Activated effector memory CD4-positive, alpha-beta T cell treated with anti-CD3 and anti-CD28 coated beads, Interleukin-2, amount 50 U/mL, for 16 hours (primary cell): ENCODE measurements around the gene RHBDD3.
"Not testable (repeated sequence)": the region's sequence is repeated elsewhere in the genome, so short reads cannot be mapped to it uniquely, and the experiment has no call there.

Experiments used
- DNase-seq: peaks from one replicate; pipeline ENCODE4 v3.0.0-alpha.2; 2020

RHBDD3 gene

DNA sequence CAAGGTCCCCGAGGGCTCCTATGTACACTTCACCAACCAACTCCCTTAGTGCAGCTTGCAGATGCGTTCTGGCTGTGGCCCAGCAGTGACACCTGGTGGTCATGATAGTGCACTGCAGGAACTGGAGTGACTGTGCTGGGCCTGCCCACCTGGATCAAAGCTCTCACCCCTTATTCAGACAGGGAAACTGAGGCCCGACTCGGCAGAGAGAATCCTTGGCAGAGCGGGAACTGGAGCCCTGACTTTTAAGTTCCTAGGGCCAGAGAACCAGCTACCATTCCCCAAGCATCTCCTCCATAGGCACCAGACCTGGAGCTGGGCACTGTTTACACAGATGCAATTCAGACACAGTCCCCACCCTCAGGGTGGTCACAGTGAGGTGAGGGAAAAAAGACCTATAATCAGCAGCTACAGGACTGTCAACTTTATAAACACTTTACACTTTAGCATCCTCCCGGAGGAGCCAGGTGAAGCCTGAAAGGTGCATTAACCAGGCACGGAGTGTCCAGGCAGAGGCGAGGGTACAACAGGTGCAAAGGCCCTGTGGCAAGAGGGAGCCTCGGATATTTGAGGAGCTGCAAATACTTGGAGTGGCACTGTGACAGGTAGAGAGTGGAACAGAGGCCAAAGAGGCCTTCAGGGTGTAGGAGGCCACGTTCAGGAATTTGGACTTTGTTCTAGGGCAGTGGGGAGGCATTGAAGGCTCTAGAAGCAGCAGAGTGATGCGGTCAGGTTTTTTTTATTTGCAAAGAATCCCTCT, 22.0 kb downstream of the RHBDD3 start:
- DNase-seq = peak; percentile 88

DNA sequence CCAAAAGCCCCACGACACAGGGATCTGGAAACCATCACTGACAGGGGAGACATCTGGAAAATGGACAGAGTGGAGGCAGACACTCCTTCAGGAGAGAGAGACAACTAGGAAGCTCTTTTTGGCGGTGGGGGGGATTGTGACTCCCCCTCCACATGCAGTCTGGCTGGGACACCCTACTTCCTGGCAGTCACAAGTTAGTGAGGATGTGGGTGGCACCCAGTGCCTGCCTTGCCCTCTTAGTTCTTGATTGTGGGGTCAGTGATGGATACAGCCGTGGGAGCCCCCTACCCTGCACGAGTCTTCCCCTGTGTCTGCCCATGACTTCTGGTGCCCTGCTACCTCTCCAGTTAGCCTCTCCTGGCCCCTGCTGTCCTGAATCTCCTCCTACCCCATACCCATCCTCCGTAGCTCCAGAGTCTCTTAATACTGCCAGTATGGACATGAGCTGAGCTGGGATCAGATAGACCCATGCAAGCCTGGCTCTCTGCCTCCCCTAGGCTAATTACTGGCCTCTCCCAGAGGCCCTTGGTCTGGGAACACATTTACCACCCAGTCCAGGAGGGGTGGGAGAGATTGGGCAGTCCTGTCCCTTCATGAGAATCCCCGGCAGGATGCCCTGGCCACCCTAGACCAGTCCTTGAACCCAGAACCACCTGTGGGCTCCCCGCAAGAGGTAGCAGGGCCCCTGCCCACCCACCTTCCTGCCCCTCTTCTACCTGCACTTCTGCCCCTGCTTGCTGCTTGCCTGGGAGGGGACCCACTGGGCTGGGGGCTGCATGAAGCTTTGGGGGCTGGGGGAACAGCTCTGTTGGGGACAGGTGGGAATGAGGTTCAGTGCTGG, 22.8 kb downstream of the RHBDD3 start:
- DNase-seq = no peak

DNA sequence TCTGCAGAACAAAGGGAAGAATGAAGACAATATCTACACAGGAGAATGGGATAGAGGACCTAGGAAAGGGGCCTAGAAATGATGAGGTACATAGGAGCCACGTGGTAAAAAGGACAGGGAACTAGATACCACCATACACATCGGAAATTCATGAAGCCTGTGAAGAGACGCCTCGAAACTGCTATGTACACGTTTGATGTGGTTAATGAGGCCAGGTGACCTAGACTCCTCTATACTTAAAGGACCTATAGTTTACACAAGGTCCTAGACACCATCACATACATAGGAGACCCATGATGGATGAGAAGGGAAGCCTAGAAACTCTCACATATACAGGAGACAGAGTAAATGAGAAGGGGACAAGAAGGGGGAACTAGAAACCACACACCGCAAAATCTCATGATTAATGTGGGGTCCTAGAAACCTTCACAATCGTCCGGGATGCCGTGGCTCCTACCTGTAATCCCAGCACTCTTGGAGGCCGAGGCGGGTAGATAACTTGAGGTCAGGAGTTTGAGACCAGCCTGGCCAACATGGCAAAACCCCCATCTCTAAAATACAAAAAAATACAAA, 23.8 kb downstream of the RHBDD3 start:
- no peak for DNase-seq

DNA sequence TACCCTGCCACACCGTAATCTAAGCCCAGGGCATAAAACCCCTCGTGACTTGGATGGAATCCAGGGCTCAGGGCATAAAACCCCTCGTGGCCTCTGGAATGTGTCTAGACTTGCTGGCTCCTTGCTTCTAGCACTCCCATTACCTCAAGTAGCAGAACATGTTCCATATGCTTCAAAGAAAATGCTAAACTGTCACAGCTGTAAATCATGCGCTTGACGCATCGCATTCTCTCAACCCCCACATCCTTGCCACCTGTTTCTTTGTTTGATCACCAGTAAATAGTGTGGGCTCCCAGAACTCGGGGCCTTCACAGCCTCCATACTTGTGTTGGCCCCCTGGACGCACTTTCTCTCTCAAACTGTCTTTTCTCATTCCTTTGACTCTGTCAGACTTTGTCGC, 27.3 kb downstream of the RHBDD3 start:
- not testable (repeated sequence) for DNase-seq

DNA sequence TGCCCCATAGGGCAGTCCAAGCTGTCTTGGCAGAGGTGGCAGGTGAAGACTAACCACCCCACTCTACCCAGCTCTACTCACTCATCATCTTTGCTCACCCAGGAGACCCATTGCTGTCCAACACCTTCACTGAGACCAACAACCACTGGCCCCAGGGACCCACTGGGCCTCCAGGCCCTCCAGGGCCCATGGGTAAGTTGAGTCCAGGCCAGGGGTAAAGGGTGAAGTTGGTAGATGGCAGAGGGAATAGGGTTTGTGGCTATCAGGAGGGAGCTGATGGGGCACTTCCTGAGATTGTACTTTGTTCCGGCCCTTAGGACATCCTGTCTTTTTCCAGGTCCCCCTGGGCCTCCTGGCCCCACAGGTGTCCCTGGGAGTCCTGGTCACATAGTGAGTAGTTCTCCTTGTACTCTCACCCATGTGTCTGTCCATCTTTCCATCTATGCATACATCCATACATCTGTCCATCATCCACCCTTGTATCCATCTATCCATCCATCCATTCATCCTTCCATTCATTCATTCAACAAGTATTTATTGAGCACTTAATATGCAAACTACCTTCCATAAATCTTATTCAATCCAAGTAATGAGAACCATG, 34.4 kb downstream of the RHBDD3 start:
- DNase-seq = no peak

DNA sequence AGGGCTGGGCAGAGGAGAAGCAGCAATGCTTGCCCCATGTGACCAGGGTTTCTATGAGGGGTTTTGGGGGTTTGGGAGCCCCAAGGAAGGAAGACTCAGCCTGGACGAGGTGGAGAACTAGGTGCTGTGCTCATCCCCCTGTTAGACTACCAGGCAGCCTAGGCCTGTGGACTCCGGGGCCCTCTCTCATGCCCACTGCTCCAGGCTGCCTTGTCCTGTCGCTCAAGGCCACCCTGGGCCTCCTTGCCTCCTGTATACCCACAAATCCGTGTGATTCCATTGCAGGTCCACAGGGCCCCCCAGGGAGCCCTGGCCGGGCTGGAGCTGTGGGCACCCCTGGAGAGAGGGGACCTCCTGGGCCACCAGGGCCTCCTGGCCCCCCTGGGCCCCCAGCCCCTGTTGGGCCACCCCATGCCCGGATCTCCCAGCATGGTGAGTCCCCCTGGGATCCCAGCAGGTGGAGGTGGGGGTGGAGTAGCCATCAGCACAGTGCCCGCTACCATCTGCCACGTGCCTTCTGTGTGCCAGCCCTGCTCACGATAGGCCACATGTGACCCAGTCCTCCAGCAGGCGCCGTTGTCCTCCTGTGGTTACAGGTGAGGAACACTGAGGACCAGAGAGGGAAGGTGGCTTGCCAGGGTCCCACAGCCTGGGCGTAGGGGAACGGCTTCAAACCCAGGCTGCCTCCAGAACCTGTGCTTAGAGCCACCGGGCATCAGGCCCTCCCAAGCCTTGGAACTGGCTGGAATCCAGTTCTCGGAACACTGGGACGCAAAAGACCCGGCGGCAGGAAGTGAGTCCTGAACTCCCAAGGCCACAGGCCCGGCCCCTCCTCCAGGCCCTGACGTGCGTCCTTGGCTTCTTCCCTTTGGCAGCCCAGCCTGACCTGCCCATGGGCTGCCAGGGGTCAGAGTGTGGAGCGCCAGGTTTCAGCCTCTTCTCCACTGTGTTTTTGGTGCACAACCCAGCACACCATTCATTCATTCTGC, 35.5 kb downstream of the RHBDD3 start:
- DNase-seq = no peak

DNA sequence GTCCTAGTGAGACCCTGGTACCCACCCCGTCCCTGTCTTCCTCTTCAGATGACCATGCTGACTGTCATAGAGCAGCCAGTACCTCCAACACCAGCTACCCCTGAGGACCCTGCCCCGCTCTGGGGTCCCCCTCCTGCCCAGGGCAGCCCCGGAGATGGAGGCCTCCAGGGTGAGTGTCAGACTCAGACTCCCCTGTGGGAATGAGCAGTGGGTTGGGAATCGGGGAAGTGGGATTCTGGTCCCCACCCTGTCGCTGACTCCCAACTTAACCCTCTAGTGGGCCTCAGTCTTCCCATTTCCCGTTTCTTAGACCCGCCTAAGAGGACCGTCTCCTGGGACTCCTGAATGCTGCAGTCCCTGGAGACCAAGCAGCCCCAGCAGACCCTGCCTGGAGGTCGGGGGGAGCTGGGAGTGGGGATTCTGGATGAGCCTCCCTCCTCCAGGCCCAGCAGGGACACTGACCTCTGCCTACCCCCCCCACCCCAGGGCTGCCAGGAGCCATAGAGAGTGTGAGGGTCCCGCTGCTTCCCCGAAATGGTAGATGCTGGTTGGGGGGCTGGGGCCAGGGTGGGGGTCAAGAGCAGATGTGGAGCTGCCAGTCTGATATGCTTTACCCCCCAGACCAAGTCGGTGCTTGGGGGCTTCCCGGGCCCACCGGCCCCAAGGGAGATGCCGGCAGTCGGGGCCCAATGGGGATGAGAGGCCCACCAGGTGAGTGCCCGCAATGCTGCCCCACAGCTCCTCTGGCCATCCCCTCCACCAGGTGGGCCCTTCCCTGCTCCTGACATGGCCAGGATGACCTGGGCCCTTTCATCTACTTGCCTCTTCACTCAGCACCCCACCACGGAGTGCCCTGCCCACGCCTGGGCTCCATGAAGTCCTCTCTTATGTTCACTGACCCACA, 36.6 kb downstream of the RHBDD3 start:
- DNase-seq = no peak

DNA sequence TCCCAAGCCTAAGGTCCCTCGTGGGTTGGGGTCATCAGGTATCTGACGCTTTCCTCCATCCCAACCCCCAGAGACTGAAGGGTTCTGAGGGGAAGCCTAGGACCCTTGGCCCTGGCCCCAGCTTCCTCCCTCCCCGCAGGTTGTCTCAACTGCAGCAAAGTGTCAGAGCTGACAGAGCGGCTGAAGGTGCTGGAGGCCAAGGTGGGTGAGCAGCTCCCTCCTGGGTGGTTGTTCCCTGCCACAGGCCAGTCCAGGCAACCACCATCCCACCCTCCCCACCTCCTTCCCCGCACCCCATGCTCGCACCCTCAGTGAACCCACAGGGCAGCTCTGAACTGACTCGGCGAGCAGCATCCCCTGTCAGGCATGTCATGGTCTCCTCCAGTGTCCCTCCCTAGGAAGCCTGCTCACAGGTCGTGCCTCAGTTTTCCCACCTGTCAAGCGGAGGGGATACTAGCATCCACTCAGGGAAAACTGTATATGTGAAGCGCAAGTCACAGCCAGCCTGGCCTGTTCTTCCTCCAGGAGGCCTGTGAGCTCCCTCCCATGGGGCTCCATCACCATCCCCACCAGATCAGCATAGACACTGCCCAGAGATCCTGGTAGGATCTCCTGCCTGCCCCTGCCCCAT, 41.3 kb downstream of the RHBDD3 start:
- DNase-seq = no peak

DNA sequence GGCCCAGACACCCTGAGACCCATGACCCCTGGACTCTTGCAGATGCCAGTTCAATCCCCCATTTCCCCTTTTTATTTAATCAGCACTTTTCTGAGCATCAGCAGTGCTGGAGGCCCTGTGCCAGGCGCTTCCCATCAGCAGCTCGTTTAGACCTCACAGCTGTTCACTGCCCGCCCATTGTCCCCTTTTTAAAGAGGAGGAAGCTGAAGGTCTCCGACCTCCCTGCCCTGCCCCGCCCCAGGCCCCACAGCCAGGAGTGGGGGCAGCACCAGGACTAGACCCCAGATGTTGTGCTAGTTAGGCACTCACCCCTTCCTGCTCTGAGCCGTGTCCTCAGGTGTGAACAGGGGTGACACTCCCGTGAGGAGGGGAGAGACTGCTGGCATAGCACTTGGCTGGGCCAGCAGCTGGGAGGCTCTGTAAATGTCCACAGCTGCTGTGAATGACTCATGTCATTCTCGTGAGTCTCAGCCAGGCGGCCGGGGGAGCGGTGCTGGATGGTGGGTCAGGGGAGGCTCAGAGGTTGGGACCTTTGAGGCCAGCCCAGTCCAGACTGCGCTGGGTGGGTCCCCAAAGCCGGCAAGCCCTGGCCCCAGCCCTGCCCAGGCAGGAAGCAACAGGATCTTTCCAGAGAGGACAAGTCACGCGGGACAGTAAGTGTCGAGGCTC, 42.2 kb downstream of the RHBDD3 start:
- no peak for DNase-seq

DNA sequence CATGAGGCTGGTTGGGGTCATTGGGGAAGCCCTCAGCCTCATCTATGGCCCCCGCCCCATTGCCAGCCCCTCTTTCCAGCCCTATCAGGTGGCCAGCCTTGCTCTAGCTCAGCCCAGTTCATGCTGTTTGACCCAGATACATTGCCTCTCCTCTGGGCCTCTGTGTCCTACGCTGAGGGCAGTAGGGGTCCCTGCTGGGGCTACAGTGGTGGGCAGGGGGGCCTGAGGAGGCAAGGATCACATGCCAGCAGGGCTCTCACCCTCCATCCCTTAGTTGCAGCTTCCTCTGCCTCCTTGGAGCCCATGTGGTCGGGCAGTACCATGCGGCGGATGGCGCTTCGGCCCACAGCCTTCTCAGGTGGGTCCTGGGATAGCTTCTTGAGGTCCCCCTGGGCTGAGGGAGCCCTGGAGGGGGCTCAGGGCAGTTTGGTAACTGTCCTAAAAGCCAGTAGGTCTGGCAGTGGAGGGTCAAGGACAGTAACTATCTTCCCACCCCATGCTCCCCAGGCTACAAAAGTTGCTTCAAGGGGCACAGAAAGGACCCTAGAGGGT, 42.8 kb downstream of the RHBDD3 start:
- DNase-seq = no peak

DNA sequence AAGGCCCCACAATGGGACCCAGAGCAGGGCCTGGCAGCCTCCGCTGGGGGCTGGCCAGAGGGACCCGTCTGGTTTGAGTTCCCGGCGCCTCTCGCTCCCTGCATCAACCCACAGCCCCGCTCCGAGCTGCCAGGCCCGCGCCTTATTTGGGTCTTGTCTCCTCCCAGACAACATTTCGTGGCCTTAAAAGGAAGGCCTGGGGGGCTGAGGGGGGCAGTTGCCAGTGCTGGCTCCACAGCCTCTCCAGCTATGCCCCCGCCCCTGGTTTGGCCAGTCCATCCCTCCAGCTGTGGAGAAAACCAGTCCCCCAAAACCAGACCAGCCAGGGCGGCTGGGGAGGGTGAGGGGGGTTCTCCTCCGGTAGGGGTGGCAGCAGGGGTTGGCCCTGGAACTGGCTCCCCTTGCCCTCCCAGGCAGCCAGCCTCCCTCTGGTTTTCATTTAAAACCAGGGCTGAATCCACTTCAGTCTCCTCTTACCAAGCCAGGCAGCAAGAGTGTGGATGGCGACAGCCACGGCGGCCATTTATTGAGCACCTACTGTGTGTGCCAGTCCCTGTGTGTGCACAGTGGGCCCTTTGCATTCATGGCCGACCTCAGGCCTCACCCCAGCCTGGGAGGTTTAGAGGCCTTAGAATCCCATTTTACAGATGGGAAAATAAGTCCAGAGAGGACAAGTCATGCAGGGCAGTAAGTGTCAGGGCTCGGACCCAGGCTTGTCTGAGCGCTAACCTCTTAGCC, 43.5 kb downstream of the RHBDD3 start:
- no peak for DNase-seq

DNA sequence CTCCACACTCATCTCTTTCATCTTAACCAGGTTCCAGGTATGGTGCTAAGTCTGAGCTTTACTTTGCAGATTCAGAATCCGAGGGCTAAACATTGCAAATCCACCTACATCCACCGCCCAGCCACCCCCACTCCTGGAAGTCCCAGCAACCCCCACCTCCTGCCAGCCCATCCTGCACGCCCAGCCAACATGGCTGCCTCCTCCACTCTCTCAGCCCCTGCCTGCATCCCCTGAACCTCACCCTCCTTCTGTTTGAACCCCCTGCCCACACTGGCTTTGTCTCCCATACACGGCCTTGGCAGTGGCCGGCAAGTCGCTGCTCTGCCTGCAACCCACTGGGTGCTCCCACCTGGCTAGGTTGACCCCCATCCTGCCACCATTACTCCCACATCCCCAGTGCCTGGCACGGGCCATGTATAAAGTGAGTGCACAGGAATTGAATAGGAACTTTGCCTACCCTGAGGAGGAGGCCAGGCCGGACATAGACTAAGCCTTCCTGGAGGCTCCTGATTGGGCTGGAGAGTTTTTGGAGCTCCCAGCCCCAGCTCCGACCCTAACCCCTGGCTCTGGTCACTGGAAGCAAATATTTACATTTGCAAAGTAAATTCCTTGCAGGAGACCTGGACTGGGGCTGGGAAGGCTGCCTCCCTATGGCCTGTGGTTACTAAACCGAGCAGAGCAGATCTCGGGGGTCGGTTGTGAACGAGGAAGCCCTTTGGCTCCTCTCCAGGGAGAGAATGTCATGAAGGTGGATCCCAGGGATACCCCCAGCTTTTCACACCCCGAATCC, 47.7 kb downstream of the RHBDD3 start:
- DNase-seq = no peak

DNA sequence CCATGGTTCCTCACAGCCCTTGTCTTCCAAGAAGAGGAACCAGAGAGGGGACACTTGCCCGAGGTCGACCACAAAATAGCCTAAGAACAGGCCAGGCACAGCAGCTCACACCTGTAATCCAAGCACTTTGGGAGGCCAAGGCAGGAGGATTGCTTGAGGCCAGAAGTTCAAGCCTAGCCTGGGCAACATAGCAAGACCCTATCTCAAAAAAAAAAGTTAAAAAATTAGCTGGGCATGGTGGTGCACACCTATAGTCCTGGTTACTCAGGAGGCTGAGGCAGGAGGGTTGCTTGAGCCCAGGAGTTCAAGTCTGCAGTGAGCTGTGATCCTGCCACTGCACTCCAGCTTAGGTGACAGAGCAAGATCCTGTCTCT, 48.4 kb downstream of the RHBDD3 start:
- not testable (repeated sequence) for DNase-seq

DNA sequence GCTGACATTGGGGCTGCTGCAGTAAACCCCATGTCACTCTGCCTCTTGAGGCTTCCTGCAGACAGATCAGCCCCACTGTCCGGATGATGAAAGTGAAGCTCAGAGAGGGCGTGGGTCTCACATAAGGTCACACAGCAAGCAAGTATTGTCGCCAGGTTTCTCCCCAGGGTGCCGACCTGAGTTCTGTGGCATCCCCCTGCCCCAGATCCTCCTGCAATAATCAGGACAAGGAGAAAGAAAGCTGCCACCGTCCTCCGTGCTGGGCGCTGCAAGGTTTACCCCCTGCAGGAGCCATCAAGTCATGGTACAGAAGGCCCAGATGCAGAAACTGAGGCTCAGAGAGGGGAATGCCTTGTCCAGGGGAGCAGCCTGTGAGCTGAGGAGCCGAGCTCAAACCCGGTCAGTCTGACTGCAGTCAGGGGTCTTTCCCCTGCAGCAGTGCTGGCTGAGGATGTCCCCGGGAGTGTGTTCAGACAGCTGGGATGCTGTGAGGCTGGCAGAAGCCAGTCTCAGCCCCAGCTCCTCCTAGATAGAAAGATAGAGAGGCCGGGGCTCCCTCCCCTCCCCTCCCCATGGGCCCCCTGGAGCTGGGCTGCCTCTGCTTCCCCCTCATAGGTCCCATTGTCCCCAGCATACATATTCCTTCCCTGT, 48.9 kb downstream of the RHBDD3 start:
- DNase-seq = no peak

DNA sequence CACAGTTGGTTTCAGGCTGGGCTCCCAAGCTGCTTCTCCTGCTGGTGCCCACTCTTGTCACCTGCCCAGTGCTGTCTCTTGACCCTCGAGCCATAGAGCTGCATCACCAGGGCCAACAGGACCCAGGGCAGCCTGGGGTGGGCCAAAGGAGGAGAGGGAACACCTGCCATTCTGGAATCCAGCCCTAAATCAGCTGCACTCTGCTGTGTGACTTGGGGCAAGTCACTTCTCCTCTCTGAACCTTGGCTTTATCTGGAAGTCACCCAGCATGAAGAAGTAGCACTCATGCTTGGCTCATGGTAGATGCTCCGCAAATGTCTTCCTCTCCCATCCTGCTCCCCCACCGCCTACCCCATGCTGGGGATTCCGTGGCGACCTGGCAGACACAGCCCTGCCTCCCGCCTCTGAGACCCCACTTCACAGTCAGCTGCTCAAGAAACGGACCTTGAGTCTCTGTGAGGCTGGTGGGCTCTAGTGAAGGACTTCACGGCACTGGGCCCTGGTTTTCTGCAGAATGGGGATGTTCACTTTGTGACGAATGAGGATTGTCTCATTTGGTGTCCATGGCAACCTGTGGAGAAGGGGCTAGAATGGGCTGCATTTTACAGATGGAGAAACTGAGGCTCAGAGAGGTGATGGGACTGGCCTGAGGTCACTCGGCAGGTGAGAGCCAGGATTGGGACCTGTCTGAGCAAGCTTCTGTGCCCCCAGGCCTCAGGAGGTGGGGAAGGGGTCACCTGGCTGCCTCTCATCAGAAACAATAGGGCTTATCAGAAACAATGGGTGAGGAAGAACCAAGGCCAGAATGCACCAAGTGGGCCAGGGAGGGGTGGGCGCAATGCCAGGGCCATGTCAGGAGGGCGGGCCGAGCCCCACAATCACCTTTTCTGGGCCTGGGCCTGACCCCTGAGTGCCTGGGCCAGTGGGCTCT, 49.7 kb downstream of the RHBDD3 start:
- DNase-seq = no peak

DNA sequence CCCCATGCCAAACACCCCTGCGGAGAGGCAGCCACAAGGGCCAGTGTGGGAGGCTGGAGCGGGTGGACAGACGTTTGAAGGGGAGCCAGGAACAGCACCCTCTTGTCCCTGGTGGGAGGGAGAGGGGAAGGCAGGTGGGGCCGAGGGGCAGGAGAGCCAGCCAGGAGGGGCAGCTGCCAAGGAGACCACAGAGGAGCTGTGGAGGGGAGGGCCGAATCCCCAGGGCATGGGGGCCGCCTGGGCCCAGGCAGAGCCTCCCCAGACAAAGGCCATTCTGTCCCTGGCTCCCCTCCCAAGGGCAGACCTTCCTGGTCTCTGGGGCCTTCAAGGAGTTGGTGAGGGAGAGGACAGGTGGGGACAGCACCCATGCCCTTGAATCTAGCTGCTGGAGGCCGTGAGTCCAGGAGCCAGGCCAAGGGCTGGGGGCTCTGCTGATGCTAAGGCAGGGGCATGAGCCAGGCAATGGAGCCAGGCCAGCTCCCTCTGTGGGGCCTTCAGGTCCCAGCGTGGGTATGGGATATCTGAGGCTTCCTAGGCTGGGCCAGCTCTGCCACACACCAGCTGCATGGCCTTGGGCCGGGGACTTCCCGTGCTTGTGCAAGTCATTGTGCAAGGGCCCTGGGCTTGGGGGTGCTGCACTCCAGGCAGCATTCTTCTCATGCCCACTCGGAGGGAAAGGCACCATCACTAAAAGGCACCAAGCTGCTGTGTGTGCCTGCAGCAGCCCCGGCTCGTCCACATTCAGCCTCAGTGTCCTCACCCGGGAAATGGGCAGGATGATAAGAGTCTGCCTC, 50.7 kb downstream of the RHBDD3 start:
- DNase-seq = no peak
